GM06990 (cell line): ENCODE measurements around the gene FOXK1.
A peak's percentile ranks its signal among the peaks of the same experiment; 100 is the strongest.

Source experiments
- DNase-seq: peaks from one replicate; pipeline ENCODE4 v3.0.0-alpha.2; 2011; ENCODE audit not compliant: insufficient read length; ENCODE audit errors: extremely low read depth
- H3K27me3 ChIP-seq: replicated peaks from 2 replicates; pipeline ENCODE4 v1.6.0; 2011; ENCODE audit warnings: low read length; ENCODE audit not compliant: control insufficient read depth, insufficient read depth
- H3K36me3 ChIP-seq: 2 replicates; pipeline ENCODE4 v1.5.1; 2011; ENCODE audit warnings: low read length; ENCODE audit not compliant: control insufficient read depth, insufficient read depth
- H3K4me3 ChIP-seq: replicated peaks from 2 replicates; pipeline ENCODE4 v1.5.1; 2011; ENCODE audit warnings: low read depth, mild to moderate bottlenecking, control low read depth, low read length
- CTCF ChIP-seq: IDR thresholded peaks from 2 replicates; pipeline ENCODE4 v1.5.1; 2011; ENCODE audit warnings: low read length, control low read depth, mild to moderate bottlenecking, inconsistent platforms; ENCODE audit not compliant: insufficient read depth, poor library complexity, severe bottlenecking

The FOXK1 gene

GRCh38 chr7:4681886-4682620 is at the start of gene FOXK1:
Gene FOXK1, plus strand, starts transcription at chr7:4682295. Its CDS starts 14 bp downstream, at chr7:4682309.
- H3K27me3 ChIP-seq, result no peaks in the 10 kb centered on the region
- peak; percentile 85 for DNase-seq
- TF ChIP-seq CTCF, result no peak

GRCh38 chr7:4633012-4633411 is 49.1 kb upstream of the FOXK1 start:
- H3K4me3 ChIP-seq, result no peak overlapping the region
- no peaks in the 10 kb centered on the region; the same call in 1 of the 2 replicates for H3K27me3 ChIP-seq
- H3K36me3 ChIP-seq, result no peaks in the 10 kb centered on the region
- TF ChIP-seq CTCF, result no peak
- DNase-seq, result no peak

More at GRCh38 chr7:4681886-4682620, at the start of gene FOXK1:
- Histone ChIP-seq H3K4me3 (peak within 1 kb of the TSS; percentile 88), H3K36me3 (no peaks in the 10 kb centered on the region)

GRCh38 chr7:4634166-4634565 is 47.9 kb upstream of the FOXK1 start:
- H3K36me3 ChIP-seq, result no peaks in the 10 kb centered on the region
- no peak for DNase-seq
- H3K27me3 ChIP-seq, result no peaks in the 10 kb centered on the region; the same call in 1 of the 2 replicates
- H3K4me3 ChIP-seq, result no peak overlapping the region
- TF ChIP-seq CTCF, result no peak

- no peaks in the 10 kb centered on the region for H3K36me3 ChIP-seq
- DNase-seq, result peak; percentile 18
- H3K27me3 ChIP-seq, result no peaks in the 10 kb centered on the region
- no peak overlapping the region for H3K4me3 ChIP-seq
- TF ChIP-seq CTCF, result no peak
Observed at GRCh38 chr7:4638781-4639575, 43.1 kb upstream of the FOXK1 start.

- H3K4me3 ChIP-seq, result peak overlapping the region; percentile 64
- no peaks in the 10 kb centered on the region for H3K27me3 ChIP-seq
- no peaks in the 10 kb centered on the region for H3K36me3 ChIP-seq
- no peak for DNase-seq
- peak; percentile 7 for TF ChIP-seq CTCF
Observed at GRCh38 chr7:4641091-4641666, 40.9 kb upstream of the FOXK1 start.
